ENCODE data around the gene KRT28.

Gene KRT28

DNA sequence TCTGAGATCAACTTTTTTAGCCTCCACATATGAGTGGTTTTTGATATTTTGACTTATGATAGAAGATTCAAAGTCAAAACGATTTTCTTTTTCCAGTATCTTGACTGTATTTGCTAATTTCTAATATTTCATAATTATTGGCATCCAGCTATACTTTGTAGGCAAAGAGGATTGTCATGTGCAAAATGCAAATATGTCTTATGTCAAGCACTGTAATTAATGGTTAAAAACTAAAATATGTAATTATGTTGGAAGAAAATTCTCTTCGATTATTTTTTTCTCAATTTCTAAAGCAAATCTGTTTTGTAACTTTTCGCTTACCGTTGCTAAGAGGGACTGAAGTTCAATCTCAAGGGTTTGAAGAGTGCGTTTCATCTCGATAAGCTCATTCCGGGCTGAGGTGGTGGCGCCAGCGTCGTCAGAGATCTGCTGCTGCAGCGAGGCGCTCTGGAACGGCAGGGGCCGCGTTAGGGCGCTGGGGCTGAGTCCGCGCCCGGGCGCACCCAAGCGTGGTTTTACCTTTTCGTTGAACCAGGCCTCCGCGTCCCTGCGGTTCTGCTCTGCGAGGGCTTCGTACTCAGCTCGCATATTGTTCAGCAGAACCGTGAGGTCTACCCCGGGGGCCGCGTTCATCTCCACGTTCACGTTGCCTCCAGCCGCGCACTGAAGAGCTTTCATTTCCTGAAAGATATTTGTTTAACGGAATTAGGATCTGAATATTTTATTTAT is 20.4 kb downstream of the KRT28 start:
- Histone ChIP-seq H3K27me3 (ENCODE audit: control insufficient read depth, insufficient read depth, low read length) (no peaks in the 10 kb centered on the region), H3K27ac (ENCODE audit: low read length) (no peak overlapping the region), H3K9me3 (ENCODE audit: control insufficient read depth, insufficient read depth, low read length) (no peaks in the 10 kb centered on the region), H3K4me3 (ENCODE audit: low read length) (no peak overlapping the region), H3K4me1 (ENCODE audit: control insufficient read depth, insufficient read depth, low read length) (no peaks in the 10 kb centered on the region), H3K36me3 (ENCODE audit: control insufficient read depth, insufficient read depth, low read length) (no peaks in the 10 kb centered on the region)
- WGBS (ENCODE audit: insufficient coverage, insufficient read length): no CpG with 5 or more reads among the region's 37 CpGs
- no peak for DNase-seq (ENCODE audit: low read depth, low spot score)

DNA sequence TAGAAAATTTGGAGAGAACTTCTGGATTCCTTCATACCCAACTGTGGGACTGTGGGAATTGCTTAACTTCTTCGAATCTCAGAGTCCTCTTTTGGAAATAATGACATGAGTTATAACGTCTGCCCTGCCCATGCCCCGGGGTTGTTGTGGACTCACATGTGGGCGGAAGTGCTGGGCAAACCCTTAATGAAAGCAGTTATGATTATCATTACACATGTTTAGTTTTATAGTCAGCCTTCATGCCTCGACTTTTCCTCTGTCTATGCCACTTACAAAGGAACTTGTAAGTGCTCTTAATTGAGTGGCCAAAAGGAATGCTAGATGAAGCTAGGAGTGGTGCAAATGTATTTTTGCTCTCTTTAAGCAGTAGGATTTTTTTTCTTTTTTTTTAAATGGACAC is 21.3 kb downstream of the KRT28 start:
- H3K27me3 ChIP-seq (ENCODE audit: control insufficient read depth, insufficient read depth, low read length): no peaks in the 10 kb centered on the region
- H3K9me3 ChIP-seq (ENCODE audit: control insufficient read depth, insufficient read depth, low read length): no peaks in the 10 kb centered on the region
- H3K4me1 ChIP-seq (ENCODE audit: control insufficient read depth, insufficient read depth, low read length): no peaks in the 10 kb centered on the region
- H3K27ac ChIP-seq (ENCODE audit: low read length): no peak overlapping the region
- no peak for DNase-seq (ENCODE audit: low read depth, low spot score)
- no CpG with 5 or more reads among the region's 5 CpGs for WGBS (ENCODE audit: insufficient coverage, insufficient read length)
- no peak overlapping the region for H3K4me3 ChIP-seq (ENCODE audit: low read length)
- no peaks in the 10 kb centered on the region for H3K36me3 ChIP-seq (ENCODE audit: control insufficient read depth, insufficient read depth, low read length)

DNA sequence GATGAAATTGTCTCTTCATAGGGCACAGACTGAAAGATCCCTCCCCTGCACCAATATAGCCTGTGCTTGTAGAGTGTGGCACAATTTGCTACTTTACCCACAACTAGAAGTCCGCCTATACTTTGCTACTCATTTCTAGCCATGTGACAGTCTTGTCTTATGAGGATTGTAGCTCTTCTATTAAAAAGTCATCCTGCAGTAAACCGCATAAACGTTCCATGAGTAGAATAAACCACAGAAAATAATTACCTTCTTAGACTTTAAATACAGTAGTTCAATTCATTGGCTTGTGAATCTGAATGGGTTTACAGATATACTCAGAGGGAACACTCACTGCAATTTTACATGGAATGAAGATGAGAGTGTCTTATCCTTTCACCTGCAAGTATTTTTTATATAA is 21.8 kb downstream of the KRT28 start:
- WGBS (ENCODE audit: insufficient coverage, insufficient read length): no CpG with 5 or more reads among the region's 3 CpGs
- Histone ChIP-seq H3K4me1 (ENCODE audit: control insufficient read depth, insufficient read depth, low read length) (no peaks in the 10 kb centered on the region), H3K9me3 (ENCODE audit: control insufficient read depth, insufficient read depth, low read length) (no peaks in the 10 kb centered on the region), H3K36me3 (ENCODE audit: control insufficient read depth, insufficient read depth, low read length) (no peaks in the 10 kb centered on the region), H3K27me3 (ENCODE audit: control insufficient read depth, insufficient read depth, low read length) (no peaks in the 10 kb centered on the region), H3K27ac (ENCODE audit: low read length) (no peak overlapping the region), H3K4me3 (ENCODE audit: low read length) (no peak overlapping the region)
- DNase-seq (ENCODE audit: low read depth, low spot score): no peak

DNA sequence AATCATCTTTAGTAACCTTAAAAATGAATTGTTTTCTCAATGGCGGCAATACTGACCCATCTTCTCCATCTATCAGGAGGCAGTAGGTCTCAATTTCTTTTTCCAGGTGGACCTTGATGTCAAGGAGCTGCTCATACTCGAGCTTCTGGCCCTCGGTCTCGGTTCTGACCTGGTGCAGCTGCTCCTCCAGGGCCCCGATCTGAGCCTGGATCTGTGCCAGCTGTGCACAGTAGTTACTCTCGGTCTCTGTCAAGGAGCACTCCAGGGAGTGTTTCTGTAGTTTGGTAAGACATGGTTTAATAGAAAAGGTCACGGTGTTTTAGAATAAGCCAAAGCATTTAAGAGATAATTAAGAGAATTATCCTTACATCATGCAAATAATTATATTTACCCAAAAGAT is 22.3 kb downstream of the KRT28 start:
- no peak for DNase-seq (ENCODE audit: low read depth, low spot score)
- Histone ChIP-seq H3K36me3 (ENCODE audit: control insufficient read depth, insufficient read depth, low read length) (no peaks in the 10 kb centered on the region), H3K9me3 (ENCODE audit: control insufficient read depth, insufficient read depth, low read length) (no peaks in the 10 kb centered on the region), H3K4me1 (ENCODE audit: control insufficient read depth, insufficient read depth, low read length) (no peaks in the 10 kb centered on the region), H3K27ac (ENCODE audit: low read length) (no peak overlapping the region), H3K4me3 (ENCODE audit: low read length) (no peak overlapping the region), H3K27me3 (ENCODE audit: control insufficient read depth, insufficient read depth, low read length) (no peaks in the 10 kb centered on the region)
- WGBS (ENCODE audit: insufficient coverage, insufficient read length): no CpG with 5 or more reads among the region's 7 CpGs

DNA sequence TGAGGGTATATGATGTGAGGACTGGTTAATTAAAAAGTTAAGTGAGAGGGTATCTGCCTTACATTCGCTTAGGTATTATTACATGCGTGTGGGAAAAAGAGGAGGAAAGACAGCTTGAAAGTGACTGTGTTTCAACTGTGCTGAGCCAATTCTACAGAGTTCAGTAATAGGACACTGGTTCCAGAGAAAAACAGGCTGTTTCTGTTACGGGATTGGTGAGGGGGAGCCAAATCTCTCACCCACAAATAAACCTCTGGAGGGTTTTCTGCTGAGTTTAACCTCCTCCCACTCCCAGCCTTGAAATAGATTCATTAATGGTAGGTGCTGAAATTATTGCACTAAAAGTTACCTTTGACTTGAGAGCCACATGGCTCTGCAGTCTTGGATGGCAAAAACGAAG is 23.8 kb downstream of the KRT28 start:
- H3K27me3 ChIP-seq (ENCODE audit: control insufficient read depth, insufficient read depth, low read length): no peaks in the 10 kb centered on the region
- WGBS (ENCODE audit: insufficient coverage, insufficient read length): no CpG with 5 or more reads among the region's 4 CpGs

DNA sequence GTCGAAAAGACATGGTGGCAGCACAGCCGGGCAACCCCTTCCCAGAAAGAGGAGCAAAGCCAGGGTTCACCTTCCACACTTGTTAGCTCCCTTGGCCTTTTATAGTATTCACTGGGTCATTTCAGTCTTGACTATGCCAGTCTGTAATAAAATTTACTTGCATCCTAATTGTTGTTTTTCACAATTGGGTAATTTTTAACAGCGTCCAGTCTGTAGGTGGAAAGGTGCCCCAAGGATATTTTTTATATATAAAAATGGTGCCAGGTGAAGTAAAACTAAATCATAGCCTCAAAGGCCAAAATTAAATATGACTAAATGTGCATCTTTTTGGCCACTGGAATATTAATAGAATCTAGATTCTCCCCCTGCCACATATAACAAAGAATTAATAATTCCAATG is 27.7 kb downstream of the KRT28 start, which contains the start of gene KRT26:
TSS of gene KRT26 (minus strand) at position 101 of the 400 bp plus-strand sequence. CDS start at position 13, 88 bp downstream.
- Histone ChIP-seq H3K4me3 (ENCODE audit: low read length) (no peak within 1 kb of the TSS), H3K36me3 (ENCODE audit: control insufficient read depth, insufficient read depth, low read length) (no peaks in the 10 kb centered on the region), H3K27me3 (ENCODE audit: control insufficient read depth, insufficient read depth, low read length) (no peaks in the 10 kb centered on the region), H3K27ac (ENCODE audit: low read length) (no peak within 1 kb of the TSS), H3K9me3 (ENCODE audit: control insufficient read depth, insufficient read depth, low read length) (no peaks in the 10 kb centered on the region), H3K4me1 (ENCODE audit: control insufficient read depth, insufficient read depth, low read length) (no peaks in the 10 kb centered on the region)
- no CpG with 5 or more reads among the region's 3 CpGs for WGBS (ENCODE audit: insufficient coverage, insufficient read length)
- no peak for DNase-seq (ENCODE audit: low read depth, low spot score)

More for the DNA sequence above, 23.8 kb downstream of the KRT28 start:
- Histone ChIP-seq H3K4me3 (ENCODE audit: low read length) (no peak overlapping the region), H3K9me3 (ENCODE audit: control insufficient read depth, insufficient read depth, low read length) (no peaks in the 10 kb centered on the region), H3K27ac (ENCODE audit: low read length) (no peak overlapping the region), H3K4me1 (ENCODE audit: control insufficient read depth, insufficient read depth, low read length) (no peaks in the 10 kb centered on the region), H3K36me3 (ENCODE audit: control insufficient read depth, insufficient read depth, low read length) (no peaks in the 10 kb centered on the region)
- DNase-seq (ENCODE audit: low read depth, low spot score): no peak

DNA sequence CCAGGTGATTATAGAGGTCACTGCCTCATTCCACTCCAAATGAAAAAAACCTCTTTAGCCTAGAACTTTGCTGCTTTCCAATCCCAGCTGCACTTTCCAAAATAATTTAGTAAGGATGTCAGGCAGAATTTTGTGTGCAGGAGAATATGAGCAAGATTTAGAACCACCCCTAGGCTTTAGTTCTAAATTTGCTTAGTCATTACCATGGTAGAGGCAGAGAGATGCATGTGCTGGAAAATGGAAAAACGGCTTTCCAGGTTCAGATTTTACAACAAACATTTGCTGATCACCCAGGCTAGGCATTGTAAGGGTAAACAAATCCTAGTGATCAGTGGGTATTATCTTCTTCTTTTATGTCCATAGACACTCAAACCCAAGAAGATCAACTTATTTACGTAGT is 34.1 kb downstream of the KRT28 start:
- Histone ChIP-seq H3K27me3 (ENCODE audit: control insufficient read depth, insufficient read depth, low read length) (no peaks in the 10 kb centered on the region), H3K9me3 (ENCODE audit: control insufficient read depth, insufficient read depth, low read length) (peaks cover 2% of the 10 kb centered on the region; the same call in 1 of the 2 replicates), H3K4me1 (ENCODE audit: control insufficient read depth, insufficient read depth, low read length) (no peaks in the 10 kb centered on the region), H3K4me3 (ENCODE audit: low read length) (no peak overlapping the region), H3K27ac (ENCODE audit: low read length) (no peak overlapping the region), H3K36me3 (ENCODE audit: control insufficient read depth, insufficient read depth, low read length) (no peaks in the 10 kb centered on the region)
- no CpG with 5 or more reads among the region's 2 CpGs for WGBS (ENCODE audit: insufficient coverage, insufficient read length)
- DNase-seq (ENCODE audit: low read depth, low spot score): no peak

DNA sequence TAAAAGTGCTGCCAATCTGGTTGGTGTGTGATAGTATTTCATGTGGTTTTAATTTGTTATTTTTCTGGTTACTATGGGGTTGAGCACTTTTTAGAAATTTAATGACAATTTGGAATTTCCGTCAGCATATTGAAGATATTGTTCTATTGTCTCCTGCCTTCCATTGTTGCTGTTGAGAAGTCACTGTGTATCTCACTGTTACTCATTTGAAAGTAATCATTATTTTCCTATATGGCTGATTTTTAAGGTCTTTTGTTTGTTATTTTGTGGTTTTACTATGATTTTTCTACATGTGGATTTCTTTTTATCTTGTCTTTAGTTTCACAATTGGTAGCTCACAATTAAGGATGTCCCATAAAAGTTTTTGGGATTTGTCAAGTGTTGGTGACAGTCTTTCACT is 36.0 kb downstream of the KRT28 start:
- DNase-seq (ENCODE audit: low read depth, low spot score): no peak
- H3K27me3 ChIP-seq (ENCODE audit: control insufficient read depth, insufficient read depth, low read length): no peaks in the 10 kb centered on the region
- H3K36me3 ChIP-seq (ENCODE audit: control insufficient read depth, insufficient read depth, low read length): no peaks in the 10 kb centered on the region
- H3K9me3 ChIP-seq (ENCODE audit: control insufficient read depth, insufficient read depth, low read length): peaks cover 2% of the 10 kb centered on the region; the same call in 1 of the 2 replicates
- H3K4me1 ChIP-seq (ENCODE audit: control insufficient read depth, insufficient read depth, low read length): no peaks in the 10 kb centered on the region
- no peak overlapping the region for H3K27ac ChIP-seq (ENCODE audit: low read length)
- no peak overlapping the region for H3K4me3 ChIP-seq (ENCODE audit: low read length)
- WGBS (ENCODE audit: insufficient coverage, insufficient read length): no CpG with 5 or more reads among the region's 1 CpG

DNA sequence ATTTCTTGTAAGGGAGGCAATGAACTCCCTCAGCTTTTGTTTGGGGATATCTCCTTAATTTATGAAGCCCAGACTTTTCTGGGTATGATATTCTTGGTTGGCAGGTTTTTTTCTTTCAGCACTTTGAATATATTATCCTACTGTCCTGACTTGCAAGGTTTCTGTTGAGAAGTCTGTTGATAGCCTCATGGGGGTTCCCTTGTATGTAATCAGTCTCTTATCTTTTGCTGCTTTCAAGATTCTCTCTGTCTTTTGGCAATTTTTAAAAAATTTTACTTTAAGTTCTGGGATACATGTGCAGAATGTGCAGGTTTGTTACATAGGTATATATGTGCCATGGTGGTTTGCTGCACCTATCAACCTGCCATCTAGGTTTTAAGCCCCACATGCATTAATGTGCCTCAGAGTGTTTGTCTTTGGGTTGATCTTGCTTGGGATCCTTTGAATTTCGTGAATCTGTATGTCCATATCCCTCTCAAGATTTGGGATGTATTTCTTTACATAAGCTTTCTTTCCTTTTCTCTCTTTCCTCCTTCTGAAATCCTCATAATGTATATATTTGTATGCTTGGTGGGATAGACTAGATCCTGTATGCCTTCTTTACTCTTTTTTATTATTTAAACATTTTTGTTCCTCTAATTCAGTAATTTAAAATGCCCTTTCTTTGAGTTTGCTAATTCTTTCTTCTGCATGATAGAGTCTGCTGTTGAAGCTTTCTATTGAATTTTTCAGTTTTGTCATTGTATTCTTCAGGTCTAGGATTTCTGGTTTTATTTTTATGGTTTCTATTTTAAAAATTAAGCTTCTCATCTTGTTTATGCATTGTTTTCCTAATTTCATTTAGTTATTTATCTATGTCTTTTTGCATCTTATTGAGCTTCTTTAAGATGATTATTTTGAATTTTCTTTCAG is 39.4 kb downstream of the KRT28 start:
- no peak for DNase-seq (ENCODE audit: low read depth, low spot score)
- Histone ChIP-seq H3K27ac (ENCODE audit: low read length) (no peak overlapping the region), H3K9me3 (ENCODE audit: control insufficient read depth, insufficient read depth, low read length) (peaks cover 2% of the 10 kb centered on the region; the same call in 1 of the 2 replicates), H3K27me3 (ENCODE audit: control insufficient read depth, insufficient read depth, low read length) (no peaks in the 10 kb centered on the region), H3K36me3 (ENCODE audit: control insufficient read depth, insufficient read depth, low read length) (no peaks in the 10 kb centered on the region), H3K4me3 (ENCODE audit: low read length) (no peak overlapping the region), H3K4me1 (ENCODE audit: control insufficient read depth, insufficient read depth, low read length) (no peaks in the 10 kb centered on the region)
- no CpG with 5 or more reads among the region's 1 CpG for WGBS (ENCODE audit: insufficient coverage, insufficient read length)

DNA sequence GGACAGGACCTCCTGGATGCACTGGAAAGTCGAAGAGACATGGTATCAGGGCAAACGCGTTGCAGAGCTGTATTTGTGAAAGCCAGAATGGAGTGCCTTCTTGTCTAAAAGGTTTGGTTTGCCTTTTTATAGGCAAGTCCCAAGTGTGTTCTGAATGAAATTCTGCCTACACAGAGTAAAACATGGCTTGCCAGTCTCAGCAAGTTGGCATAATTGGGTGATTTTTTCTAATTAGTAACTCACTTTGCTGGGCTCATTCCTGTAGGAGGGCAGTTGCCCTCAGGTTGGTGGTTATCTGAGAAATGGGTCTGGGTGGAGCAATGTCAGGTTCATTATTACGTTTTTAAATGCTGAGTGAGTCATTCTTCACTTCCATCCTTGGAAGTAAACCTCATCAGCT is 44.5 kb downstream of the KRT28 start, which contains the start of gene KRT25:
TSS of gene KRT25 (minus strand) at position 101 of the 400 bp plus-strand sequence. CDS start at position 41, 60 bp downstream.
- no peaks in the 10 kb centered on the region for H3K27me3 ChIP-seq (ENCODE audit: control insufficient read depth, insufficient read depth, low read length)
- no peaks in the 10 kb centered on the region for H3K9me3 ChIP-seq (ENCODE audit: control insufficient read depth, insufficient read depth, low read length)
- no peak for DNase-seq (ENCODE audit: low read depth, low spot score)
- no peaks in the 10 kb centered on the region for H3K36me3 ChIP-seq (ENCODE audit: control insufficient read depth, insufficient read depth, low read length)
- no CpG with 5 or more reads among the region's 4 CpGs for WGBS (ENCODE audit: insufficient coverage, insufficient read length)
- H3K4me3 ChIP-seq (ENCODE audit: low read length): no peak within 1 kb of the TSS
- H3K4me1 ChIP-seq (ENCODE audit: control insufficient read depth, insufficient read depth, low read length): no peaks in the 10 kb centered on the region; the same call in 1 of the 2 replicates
- no peak within 1 kb of the TSS for H3K27ac ChIP-seq (ENCODE audit: low read length)
